DND-41 (cell line): ENCODE results near the gene WDR73.

Experiments
- ATAC-seq: fragments of 200-7000 bp; cut with Tn5 transposase; 3 replicates; pipeline ENCODE4 v1.9.1; 2021; ENCODE audit warnings: low read depth; ENCODE audit not compliant: insufficient read depth
- DNase-seq: peaks from one replicate; pipeline ENCODE4 v3.0.0-alpha.2; 2020
- H2AFZ ChIP-seq: 2 replicates; pipeline ENCODE4 v1.6.0; 2012; ENCODE audit warnings: low read depth, low read length
- H3K27ac ChIP-seq: 2 replicates; pipeline ENCODE4 v1.5.1; 2012; ENCODE audit warnings: low read length, inconsistent platforms
- H3K27me3 ChIP-seq: fragments of 200-600 bp; sonication (generic); 2 replicates; pipeline ENCODE4 v1.6.0; 2012; ENCODE audit warnings: low read length, mild to moderate bottlenecking, inconsistent platforms; ENCODE audit not compliant: insufficient read depth, poor library complexity
- H3K36me3 ChIP-seq: 2 replicates; pipeline ENCODE4 v1.5.1; 2012; ENCODE audit warnings: low read length, inconsistent platforms; ENCODE audit not compliant: insufficient read depth
- H3K4me1 ChIP-seq: 2 replicates; pipeline ENCODE4 v1.5.1; 2012; ENCODE audit warnings: mild to moderate bottlenecking, low read length; ENCODE audit not compliant: insufficient read depth
- H3K4me2 ChIP-seq: 2 replicates; pipeline ENCODE4 v1.6.0; 2012; ENCODE audit warnings: mild to moderate bottlenecking, moderate library complexity, low read length, inconsistent platforms; ENCODE audit not compliant: insufficient read depth
- H3K4me3 ChIP-seq, 2 experiments: fragments of 200-600 bp in 1 of 2; shearing (Covaris generic) in 1 of 2; 2 replicates each; pipeline ENCODE4 v1.5.1; 2012 to 2016; ENCODE audit warnings: inconsistent platforms in 2 of 2, low read length in 2 of 2, mild to moderate bottlenecking in 2 of 2, low read depth in 1 of 2, moderate library complexity in 1 of 2
- H3K79me2 ChIP-seq: 2 replicates; pipeline ENCODE4 v1.6.0; 2012; ENCODE audit warnings: low read length, inconsistent platforms; ENCODE audit not compliant: insufficient read depth
- H3K9ac ChIP-seq: 2 replicates; pipeline ENCODE4 v1.6.0; 2012; ENCODE audit warnings: low read depth, mild to moderate bottlenecking, inconsistent platforms, low read length, moderate library complexity
- H3K9me3 ChIP-seq: 2 replicates; pipeline ENCODE4 v1.5.1; 2012; ENCODE audit warnings: low read length, moderate library complexity, mild to moderate bottlenecking, inconsistent platforms; ENCODE audit not compliant: insufficient read depth, severe bottlenecking
- H4K20me1 ChIP-seq: 2 replicates; pipeline ENCODE4 v1.6.0; 2012; ENCODE audit warnings: low read length; ENCODE audit not compliant: insufficient read depth
- EZH2 ChIP-seq: IDR thresholded peaks from 3 replicates; pipeline ENCODE4 v1.6.1; 2012; ENCODE audit warnings: borderline replicate concordance, low read depth, mild to moderate bottlenecking, moderate library complexity, low read length, inconsistent platforms; ENCODE audit not compliant: severe bottlenecking
- TF ChIP-seq, protein P1 (sequence below): IDR thresholded peaks from 2 replicates; pipeline ENCODE4 v1.5.1; 2012; ENCODE audit warnings: borderline replicate concordance, low read length, moderate library complexity, mild to moderate bottlenecking; ENCODE audit not compliant: poor library complexity, severe bottlenecking; ENCODE audit errors: extremely low read depth

The WDR73 gene

DNA sequence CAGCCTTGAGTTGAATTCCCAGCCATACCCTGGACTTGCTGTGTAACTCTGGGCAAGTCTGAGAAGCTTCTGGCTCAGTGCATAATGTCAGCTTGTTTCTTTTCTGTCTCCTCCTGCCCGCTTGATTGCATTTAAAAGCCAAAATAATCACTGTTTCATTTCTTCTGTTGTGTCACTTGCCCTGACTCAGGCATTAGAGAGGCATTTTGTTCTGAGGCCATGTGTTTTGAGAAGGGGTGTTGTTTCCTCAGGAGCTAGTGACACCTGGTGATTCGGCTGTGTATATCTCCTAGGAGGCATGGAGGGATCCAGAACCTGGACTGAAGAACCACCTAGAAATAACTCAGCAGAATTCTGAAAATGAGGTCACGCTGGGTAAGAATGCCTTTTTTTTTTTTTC is 16.0 kb downstream of the WDR73 start:
- Histone ChIP-seq H3K9me3 (no peaks in the 10 kb centered on the region), H3K4me2 (no peak overlapping the region), H2AFZ (no peak overlapping the region), H3K27me3 (no peaks in the 10 kb centered on the region), H3K27ac (no peak overlapping the region), H3K4me1 (peaks cover 24% of the 10 kb centered on the region), H3K36me3 (peaks cover 66% of the 10 kb centered on the region), H3K4me3 (no peak overlapping the region), H4K20me1 (no peaks in the 10 kb centered on the region), H3K9ac (no peak overlapping the region), H3K79me2 (peaks cover 14% of the 10 kb centered on the region)
- DNase-seq (no peak), ATAC-seq (no peak)
- TF ChIP-seq, protein P1, sequence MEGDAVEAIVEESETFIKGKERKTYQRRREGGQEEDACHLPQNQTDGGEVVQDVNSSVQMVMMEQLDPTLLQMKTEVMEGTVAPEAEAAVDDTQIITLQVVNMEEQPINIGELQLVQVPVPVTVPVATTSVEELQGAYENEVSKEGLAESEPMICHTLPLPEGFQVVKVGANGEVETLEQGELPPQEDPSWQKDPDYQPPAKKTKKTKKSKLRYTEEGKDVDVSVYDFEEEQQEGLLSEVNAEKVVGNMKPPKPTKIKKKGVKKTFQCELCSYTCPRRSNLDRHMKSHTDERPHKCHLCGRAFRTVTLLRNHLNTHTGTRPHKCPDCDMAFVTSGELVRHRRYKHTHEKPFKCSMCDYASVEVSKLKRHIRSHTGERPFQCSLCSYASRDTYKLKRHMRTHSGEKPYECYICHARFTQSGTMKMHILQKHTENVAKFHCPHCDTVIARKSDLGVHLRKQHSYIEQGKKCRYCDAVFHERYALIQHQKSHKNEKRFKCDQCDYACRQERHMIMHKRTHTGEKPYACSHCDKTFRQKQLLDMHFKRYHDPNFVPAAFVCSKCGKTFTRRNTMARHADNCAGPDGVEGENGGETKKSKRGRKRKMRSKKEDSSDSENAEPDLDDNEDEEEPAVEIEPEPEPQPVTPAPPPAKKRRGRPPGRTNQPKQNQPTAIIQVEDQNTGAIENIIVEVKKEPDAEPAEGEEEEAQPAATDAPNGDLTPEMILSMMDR = peak; percentile 13
- TF ChIP-seq EZH2 = no peak

DNA sequence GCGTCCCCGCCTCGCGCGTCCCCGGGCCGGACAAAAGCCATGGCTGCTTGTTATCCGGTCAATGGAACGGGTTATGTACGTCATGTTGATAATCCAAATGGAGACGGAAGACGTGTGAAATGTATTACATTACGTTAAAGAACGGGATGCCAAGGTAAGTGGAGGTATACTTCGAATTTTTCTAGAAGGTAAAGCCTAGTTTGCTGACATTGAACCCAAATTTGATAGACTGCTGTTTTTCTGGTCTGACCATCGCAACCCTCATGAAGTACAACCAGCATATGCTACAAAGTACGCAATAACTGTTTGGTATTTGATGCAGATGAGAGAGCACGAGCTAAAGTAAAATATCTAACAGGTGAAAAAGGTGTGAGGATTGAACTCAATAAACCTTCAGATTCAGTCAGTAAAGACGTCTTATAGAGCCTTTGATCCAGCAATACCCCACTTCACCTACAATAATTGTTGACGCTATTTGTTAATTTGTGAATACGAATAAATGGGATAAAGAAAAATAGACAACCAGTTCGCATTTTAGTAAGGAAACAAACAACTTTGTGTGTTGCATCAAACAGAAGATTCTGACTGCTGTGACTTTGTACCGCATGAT is 19.8 kb downstream of the WDR73 start:
- no peak for DNase-seq
- Histone ChIP-seq H3K36me3 (peaks cover 32% of the 10 kb centered on the region), H3K27ac (no peak overlapping the region), H3K4me2 (peak overlapping the region; percentile 88; the same call in 1 of the 2 replicates), H3K27me3 (no peaks in the 10 kb centered on the region), H3K4me3 (peak overlapping the region in 1 of 2 experiments; percentile 67; a peak in 2 of 4 replicates), H3K9me3 (no peaks in the 10 kb centered on the region), H3K9ac (peak overlapping the region; percentile 63; the same call in 1 of the 2 replicates), H3K79me2 (peaks cover 32% of the 10 kb centered on the region), H4K20me1 (no peaks in the 10 kb centered on the region), H3K4me1 (peaks cover 49% of the 10 kb centered on the region), H2AFZ (no peak overlapping the region)
- TF ChIP-seq EZH2 = no peak
- TF ChIP-seq, protein P1 = no peak
- ATAC-seq = no peak

DNA sequence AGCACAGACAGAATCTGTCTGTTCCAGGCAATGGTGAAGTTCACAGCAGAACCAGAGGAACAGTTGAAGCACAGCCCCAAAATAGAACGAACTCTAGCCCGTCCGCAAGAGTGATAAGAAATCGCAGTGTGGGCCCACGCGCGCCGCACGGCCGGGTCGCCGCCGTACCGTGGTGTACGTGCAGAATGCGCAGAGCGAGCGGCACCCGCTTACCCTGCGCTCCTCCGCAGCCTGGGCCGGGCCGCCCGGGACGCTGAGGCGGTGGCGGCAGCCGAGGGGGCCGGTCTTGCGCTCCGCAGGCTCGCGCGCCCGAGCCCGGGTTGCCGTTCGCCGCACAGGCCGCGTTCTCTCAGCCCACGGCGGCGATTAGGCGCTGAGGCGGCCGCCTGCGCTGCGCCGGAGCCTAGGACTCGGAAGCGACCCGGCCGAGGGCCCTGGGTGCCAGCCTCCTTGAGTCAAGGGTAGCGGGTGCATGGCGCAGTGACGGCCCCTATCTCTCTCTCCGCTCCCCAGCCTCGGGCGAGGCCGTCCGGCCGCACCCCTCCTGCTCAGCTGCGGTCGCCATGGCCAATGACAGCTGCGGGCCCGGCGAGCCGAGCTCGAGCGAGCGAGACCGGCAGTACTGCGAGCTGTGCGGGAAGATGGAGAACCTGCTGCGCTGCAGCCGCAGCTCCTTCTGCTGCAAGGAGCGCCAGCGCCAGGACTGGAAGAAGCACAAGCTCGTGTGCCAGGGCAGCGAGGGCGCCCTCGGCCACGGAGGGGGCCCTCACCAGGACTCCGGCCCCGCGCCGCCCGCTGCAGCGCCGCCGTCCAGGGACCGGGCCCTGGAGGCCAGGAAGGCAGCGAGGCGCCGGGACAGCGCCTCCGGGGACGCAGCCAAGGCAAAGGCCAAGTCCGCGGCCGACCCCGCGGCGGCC is 20.5 kb downstream of the WDR73 start:
- Histone ChIP-seq H3K79me2 (peaks cover 32% of the 10 kb centered on the region), H3K4me1 (peaks cover 49% of the 10 kb centered on the region), H3K4me2 (peak overlapping the region; percentile 88), H3K27me3 (no peaks in the 10 kb centered on the region), H3K4me3 (peak overlapping the region; percentile 24 to 67), H3K9ac (peak overlapping the region; percentile 63), H2AFZ (peak overlapping the region; percentile 64), H3K36me3 (peaks cover 27% of the 10 kb centered on the region), H4K20me1 (no peaks in the 10 kb centered on the region), H3K9me3 (no peaks in the 10 kb centered on the region), H3K27ac (peak overlapping the region; percentile 47; the same call in 1 of the 2 replicates)
- DNase-seq = peak; percentile 43
- ATAC-seq = peak; percentile 59
- TF ChIP-seq EZH2 = no peak
- TF ChIP-seq, protein P1 = no peak
